ENCODE measurements around the gene C1orf105. TPM values are rescaled to one million over a fixed set of nuclear protein-coding genes. Genes with fewer than 3 reads are reported as not detected.

Gene C1orf105
- total and polyA plus RNA-seq, 10 of the 15 experiments (the other 5 are each of a cell fraction or from before 2014, with no cell fraction given): not detected

- WGBS (ENCODE audit: insufficient coverage, insufficient replicate concordance, low lambda C conversion rate, missing lambda C conversion rate): 0% methylated on average over 1 of the region's 1 CpG
- ATAC-seq (no peak), DNase-seq (ENCODE audit: low read depth, low spot score) (no peak), FAIRE-seq (no peak)
- no TSS peak for BruUV-seq (replicated peaks)
- in situ Hi-C loops (cut with MboI) (no loop called here), intact Hi-C loops (cut with micrococcal nuclease; ENCODE audit: unreplicated experiment) (no loop called here)
- no peaks in the 10 kb centered on the region for H3K4me1 ChIP-seq (ENCODE audit: control insufficient read depth, insufficient read depth, low read length)
- no peak overlapping the region for H3K9ac ChIP-seq (ENCODE audit: control insufficient read depth, insufficient read depth, low read length)
- ChIA-PET CTCF (no interaction called here), POLR2A (no interaction called here), RAD21 (ENCODE audit: unreplicated experiment) (no interaction called here), SMC1A (ENCODE audit: uncharacterized antibody, unreplicated experiment) (no interaction called here)
- H3K79me2 ChIP-seq (ENCODE audit: control insufficient read depth, insufficient read depth, low read length): no peaks in the 10 kb centered on the region
- H3K4me3 ChIP-seq: no peak overlapping the region
- no peak overlapping the region for H3K27ac ChIP-seq (ENCODE audit: control insufficient read depth, insufficient read depth)
- peaks cover 0 to 3% of the 10 kb centered on the region in 2 experiments; a peak in 1 of 4 replicates for H3K27me3 ChIP-seq (replicated peaks in 1 of 2; ENCODE audit: control insufficient read depth in 2 of 2, insufficient read depth in 2 of 2, low read length in 1 of 2)
- no peak overlapping the region for H3K4me2 ChIP-seq (ENCODE audit: control insufficient read depth, insufficient read depth)
- no peaks in the 10 kb centered on the region for H4K20me1 ChIP-seq (ENCODE audit: control insufficient read depth, insufficient read depth)
- H3K36me3 ChIP-seq (ENCODE audit: control insufficient read depth in 2 of 2, insufficient read depth in 2 of 2, low read length in 1 of 2): no peaks in the 10 kb centered on the region
- no peak overlapping the region for H2AFZ ChIP-seq (ENCODE audit: control insufficient read depth, low read depth, low read length)
- H3K9me3 ChIP-seq (replicated peaks; ENCODE audit: control insufficient read depth, insufficient read depth, low read length): no peaks in the 10 kb centered on the region
- TF ChIP-seq SUZ12 (IDR thresholded peaks at IDR 0.05; ENCODE audit: unreplicated experiment) (no peak), ATF7 (IDR thresholded peaks at IDR 0.05; ENCODE audit: low read depth) (no peak), USF1 (IDR thresholded peaks at IDR 0.05; ENCODE audit: borderline replicate concordance, extremely low read length, insufficient read depth, low read depth, low read length) (no peak), BHLHE40 (IDR thresholded peaks at IDR 0.05; ENCODE audit: borderline replicate concordance in 1 of 2, low read depth in 2 of 2, low read length in 1 of 2) (no peak), IKZF2 (IDR thresholded peaks at IDR 0.05) (no peak)
These were observed 71.9 kb downstream of the C1orf105 start for GRCh38 chr1:172492421-172492820.

GRCh38 chr1:172494166-172494565 lies 73.7 kb downstream of the C1orf105 start:
- Histone ChIP-seq H3K4me1 (ENCODE audit: control insufficient read depth, insufficient read depth, low read length) (no peaks in the 10 kb centered on the region), H3K9ac (ENCODE audit: control insufficient read depth, insufficient read depth, low read length) (no peak overlapping the region), H2AFZ (ENCODE audit: control insufficient read depth, low read depth, low read length) (no peak overlapping the region), H3K36me3 (ENCODE audit: control insufficient read depth in 2 of 2, insufficient read depth in 2 of 2, low read length in 1 of 2) (no peaks in the 10 kb centered on the region), H3K9me3 (replicated peaks; ENCODE audit: control insufficient read depth, insufficient read depth, low read length) (no peaks in the 10 kb centered on the region), H3K27me3 (replicated peaks in 1 of 2; ENCODE audit: control insufficient read depth in 2 of 2, insufficient read depth in 2 of 2, low read length in 1 of 2) (peaks cover 0 to 3% of the 10 kb centered on the region in 2 experiments; a peak in 1 of 4 replicates), H3K4me2 (ENCODE audit: control insufficient read depth, insufficient read depth) (no peak overlapping the region), H4K20me1 (ENCODE audit: control insufficient read depth, insufficient read depth) (no peaks in the 10 kb centered on the region), H3K4me3 (no peak overlapping the region), H3K27ac (ENCODE audit: control insufficient read depth, insufficient read depth) (no peak overlapping the region), H3K79me2 (ENCODE audit: control insufficient read depth, insufficient read depth, low read length) (no peaks in the 10 kb centered on the region)
- WGBS (ENCODE audit: insufficient coverage, insufficient replicate concordance, low lambda C conversion rate, missing lambda C conversion rate): 0% methylated on average over 2 of the region's 2 CpGs
- ChIA-PET SMC1A (ENCODE audit: uncharacterized antibody, unreplicated experiment) (interaction anchor here (0.9 kb wide), 1 partner anchor 147 kb away, joined by 4 read pairs; no protein-coding TSS in a partner anchor), CTCF (interaction anchor here (1.2 kb wide), 1 partner anchor 12 kb away, joined by 3 read pairs; no protein-coding TSS in a partner anchor), POLR2A (no interaction called here), RAD21 (ENCODE audit: unreplicated experiment) (no interaction called here)
- ATAC-seq: no peak
- no TSS peak for BruUV-seq (replicated peaks)
- in situ Hi-C loops (cut with MboI): no loop called here
- intact Hi-C loops (cut with micrococcal nuclease; ENCODE audit: unreplicated experiment): no loop called here
- DNase-seq (ENCODE audit: low read depth, low spot score): no peak
- no peak for FAIRE-seq
- TF ChIP-seq ASH2L (IDR thresholded peaks at IDR 0.05; ENCODE audit: borderline replicate concordance, low read depth): no peak
- TF ChIP-seq MXI1 (IDR thresholded peaks at IDR 0.05; ENCODE audit: low read depth, low read length): no peak
- TF ChIP-seq SMC3 (IDR thresholded peaks at IDR 0.05; ENCODE audit: borderline replicate concordance, low read length): no peak
- no peak for TF ChIP-seq POLR2AphosphoS5 (IDR thresholded peaks at IDR 0.05; ENCODE audit: low read length)
- no peak for TF ChIP-seq TCF3 (IDR thresholded peaks at IDR 0.05; ENCODE audit: borderline replicate concordance, insufficient read depth, low read depth, low read length)
- TF ChIP-seq PKNOX1 (IDR thresholded peaks at IDR 0.05): no peak
- no peak for TF ChIP-seq RCOR1 (conservative IDR thresholded peaks at IDR 0.05; ENCODE audit: low read depth, low read length)
- TF ChIP-seq BCL3 (IDR thresholded peaks at IDR 0.05; ENCODE audit: borderline replicate concordance, insufficient read depth, low read depth, low read length, poor library complexity, severe bottlenecking): no peak
- TF ChIP-seq SIN3A (IDR thresholded peaks at IDR 0.05; ENCODE audit: low read depth, low read length): no peak
- TF ChIP-seq RAD21 (IDR thresholded peaks at IDR 0.05; ENCODE audit: insufficient read depth, low read depth, low read length): no peak

Measured in GM12878 (cell line).